ENCODE data around the gene PROC.
"Not testable (repeated sequence)": the region's sequence is repeated elsewhere in the genome, so short reads cannot be mapped to it uniquely, and the experiment has no call there.

Gene PROC

GRCh38 chr2:127428057-127428814, 10.0 kb downstream of the PROC start:
- no peak for DNase-seq

- DNase-seq: no peak
Observed at GRCh38 chr2:127428815-127429109, 10.5 kb downstream of the PROC start.

- DNase-seq: no peak
Observed at GRCh38 chr2:127429291-127429690, 11.1 kb downstream of the PROC start.

- DNase-seq: no peak
Observed at GRCh38 chr2:127429844-127430425, 11.7 kb downstream of the PROC start.

GRCh38 chr2:127431408-127432023, 13.3 kb downstream of the PROC start:
- DNase-seq: no peak

- no peak for DNase-seq
Observed at GRCh38 chr2:127434515-127434914, 16.3 kb downstream of the PROC start.

GRCh38 chr2:127437056-127437455, 18.8 kb downstream of the PROC start:
- no peak for DNase-seq

- DNase-seq: no peak
Observed at GRCh38 chr2:127437781-127438726, 19.8 kb downstream of the PROC start.

- no peak for DNase-seq
Observed at GRCh38 chr2:127439343-127439742, 21.1 kb downstream of the PROC start.

- DNase-seq: no peak
Observed at GRCh38 chr2:127448526-127448925, 30.3 kb downstream of the PROC start.

- DNase-seq: no peak
Observed at GRCh38 chr2:127449414-127449813, 31.2 kb downstream of the PROC start.

- DNase-seq: no peak
Observed at GRCh38 chr2:127449898-127450297, 31.7 kb downstream of the PROC start.

- DNase-seq: no peak
Observed at GRCh38 chr2:127451981-127452380, 33.8 kb downstream of the PROC start.

- DNase-seq: not testable (repeated sequence)
Observed at GRCh38 chr2:127452423-127452822, 34.2 kb downstream of the PROC start.

GRCh38 chr2:127453013-127453391, 34.8 kb downstream of the PROC start:
- DNase-seq: no peak

- DNase-seq: no peak
Observed at GRCh38 chr2:127453392-127454171, 35.4 kb downstream of the PROC start.

- no peak for DNase-seq
Observed at GRCh38 chr2:127454595-127455565, 36.7 kb downstream of the PROC start.

- no peak for DNase-seq
Observed at GRCh38 chr2:127455566-127456493, 37.6 kb downstream of the PROC start.

GRCh38 chr2:127456960-127457359, 38.7 kb downstream of the PROC start:
- no peak for DNase-seq

GRCh38 chr2:127462461-127462860, 44.2 kb downstream of the PROC start:
- no peak for DNase-seq

Measured in kidney glomerular epithelial cell (primary cell).